Stimulated activated effector memory CD8-positive, alpha-beta T cell treated with anti-CD3 and anti-CD28 coated beads, Interleukin-12 subunit alpha, Interleukin-12 subunit beta, amount 100 ng/mL, for 72 hours (primary cell): ENCODE measurements around the gene PELI2.

ENCODE experiments used
- ATAC-seq: fragments of 150-1000 bp; cut with Tn5 transposase; 2 replicates; pipeline ENCODE4 v1.10.0; 2021
- DNase-seq, 2 donors: peaks; one replicate each; pipeline ENCODE4 v3.0.0; 2021 to 2022; ENCODE audit warnings: low spot score in 2 of 2
- H3K27ac Mint-ChIP-seq: one replicate; pipeline ENCODE4 v1.8.0; 2022; ENCODE audit warnings: mild to moderate bottlenecking, mixed read lengths
- H3K36me3 Mint-ChIP-seq: one replicate; pipeline ENCODE4 v1.8.0; 2022; ENCODE audit warnings: mild to moderate bottlenecking, mixed read lengths
- H3K4me1 Mint-ChIP-seq: one replicate; pipeline ENCODE4 v1.8.0; 2022; ENCODE audit warnings: mixed read lengths
- H3K4me3 Mint-ChIP-seq: one replicate; pipeline ENCODE4 v1.8.0; 2022; ENCODE audit warnings: mild to moderate bottlenecking, mixed read lengths
- H3K9me3 Mint-ChIP-seq: one replicate; pipeline ENCODE4 v1.8.0; 2022; ENCODE audit warnings: mixed read lengths

PELI2 gene

GRCh38 chr14:56108057-56108456 is 10.2 kb upstream of the PELI2 start:
- no peaks in the 10 kb centered on the region for H3K4me1 Mint-ChIP-seq
- no peaks in the 10 kb centered on the region for H3K36me3 Mint-ChIP-seq
- ATAC-seq (no peak), DNase-seq (no peak)
- H3K4me3 Mint-ChIP-seq: no peak overlapping the region
- H3K9me3 Mint-ChIP-seq: no peaks in the 10 kb centered on the region
- H3K27ac Mint-ChIP-seq: no peak overlapping the region

GRCh38 chr14:56112781-56113180 is 5.4 kb upstream of the PELI2 start:
- Mint-ChIP-seq H3K4me1 (peaks cover 11% of the 10 kb centered on the region), H3K4me3 (no peak overlapping the region), H3K9me3 (no peaks in the 10 kb centered on the region), H3K36me3 (peaks cover 4% of the 10 kb centered on the region), H3K27ac (no peak overlapping the region)
- DNase-seq: no peak
- ATAC-seq: no peak

DNA sequence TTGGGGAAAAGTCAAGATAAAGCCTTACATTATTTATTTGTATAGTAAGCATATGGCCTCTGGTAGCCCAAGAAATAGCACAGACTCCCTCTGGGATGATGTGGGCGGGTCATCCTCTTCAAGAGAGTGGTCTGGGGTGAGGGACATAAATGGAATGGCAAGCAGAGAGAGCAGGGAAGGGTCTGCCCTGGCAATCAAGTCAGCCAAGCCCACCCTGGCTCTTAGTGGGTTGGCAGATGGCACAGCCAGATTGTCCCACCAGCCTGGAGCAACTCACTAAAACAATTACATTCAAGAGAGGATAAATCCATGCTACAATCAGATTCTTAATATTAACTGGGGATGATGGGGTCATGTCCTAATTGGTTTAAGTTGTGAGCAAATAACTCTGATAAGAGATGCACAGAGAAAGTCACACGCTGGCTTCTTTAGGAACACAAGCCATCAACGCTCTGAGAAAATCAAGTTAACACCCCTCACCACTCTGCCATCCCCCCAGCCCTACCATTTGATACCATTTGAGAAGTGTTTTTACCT is 2.8 kb upstream of the PELI2 start:
- Mint-ChIP-seq H3K9me3 (no peaks in the 10 kb centered on the region), H3K4me3 (no peak overlapping the region), H3K27ac (no peak overlapping the region), H3K36me3 (peaks cover 7% of the 10 kb centered on the region), H3K4me1 (peaks cover 23% of the 10 kb centered on the region)
- DNase-seq (no peak), ATAC-seq (no peak)

GRCh38 chr14:56115976-56116893 is 2.0 kb upstream of the PELI2 start:
- Mint-ChIP-seq H3K9me3 (no peaks in the 10 kb centered on the region), H3K4me3 (no peak overlapping the region), H3K4me1 (peaks cover 31% of the 10 kb centered on the region), H3K27ac (no peak overlapping the region), H3K36me3 (peaks cover 7% of the 10 kb centered on the region)
- peak; percentile 1 for ATAC-seq
- DNase-seq: no peak

- Mint-ChIP-seq H3K4me3 (peak overlapping the region; percentile 88), H3K4me1 (peaks cover 38% of the 10 kb centered on the region), H3K9me3 (no peaks in the 10 kb centered on the region), H3K36me3 (peaks cover 7% of the 10 kb centered on the region), H3K27ac (no peak overlapping the region)
- DNase-seq (peak; percentile 38 to 57), ATAC-seq (peak; percentile 61)
Measured at GRCh38 chr14:56118611-56119181, 485 bp downstream of the PELI2 start.

DNA sequence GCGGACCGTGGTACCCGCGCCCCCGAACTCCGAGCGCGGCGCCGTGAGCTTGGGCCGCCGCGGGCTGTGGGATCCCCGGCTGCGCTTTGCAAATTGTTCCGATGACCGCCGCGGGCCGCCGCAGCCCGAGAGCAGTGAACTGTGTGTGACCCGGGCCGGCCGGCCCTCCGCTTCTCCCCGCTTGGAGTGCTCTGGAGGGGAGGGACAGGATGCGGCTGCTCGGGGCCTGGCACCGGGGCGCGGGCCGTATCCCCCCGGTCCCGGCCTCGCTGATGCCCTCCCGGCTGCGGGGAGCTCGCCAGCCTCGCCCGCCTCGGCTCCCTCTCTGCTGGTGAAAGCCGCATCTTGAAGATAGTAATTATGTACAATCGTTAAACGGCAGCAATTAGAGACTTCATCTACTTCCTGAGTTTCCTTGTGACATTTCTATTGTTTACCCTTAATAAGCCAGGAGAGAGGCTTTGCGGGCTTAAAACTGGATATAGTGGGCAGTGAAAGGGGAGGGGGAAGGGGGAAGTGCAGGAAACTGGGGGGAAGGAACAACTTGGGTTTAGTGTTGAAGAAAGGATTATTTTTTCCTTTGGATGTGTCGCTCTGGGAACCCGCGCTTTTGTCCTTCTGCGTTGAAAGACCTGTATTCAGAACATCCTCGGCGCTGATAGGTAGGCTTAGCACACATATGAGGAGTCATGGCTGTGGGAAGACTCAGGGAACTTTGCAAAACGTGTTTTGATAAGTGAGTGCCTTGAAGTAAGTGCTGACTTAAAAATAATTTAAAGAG is 1.2 kb downstream of the PELI2 start:
- Mint-ChIP-seq H3K9me3 (no peaks in the 10 kb centered on the region), H3K36me3 (peaks cover 7% of the 10 kb centered on the region), H3K4me1 (peaks cover 38% of the 10 kb centered on the region), H3K4me3 (peak overlapping the region; percentile 66), H3K27ac (peak overlapping the region; percentile 34)
- DNase-seq: peak; percentile 16 to 63
- peak; percentile 53 for ATAC-seq

GRCh38 chr14:56120091-56120691 is 2.0 kb downstream of the PELI2 start:
- ATAC-seq (no peak), DNase-seq (no peak)
- Mint-ChIP-seq H3K36me3 (peaks cover 7% of the 10 kb centered on the region), H3K4me3 (peak overlapping the region; percentile 66), H3K9me3 (no peaks in the 10 kb centered on the region), H3K4me1 (peaks cover 45% of the 10 kb centered on the region), H3K27ac (peak overlapping the region; percentile 34)

- H3K4me1 Mint-ChIP-seq: peaks cover 36% of the 10 kb centered on the region
- no peak overlapping the region for H3K27ac Mint-ChIP-seq
- H3K36me3 Mint-ChIP-seq: peaks cover 7% of the 10 kb centered on the region
- ATAC-seq (no peak), DNase-seq (no peak)
- no peak overlapping the region for H3K4me3 Mint-ChIP-seq
- no peaks in the 10 kb centered on the region for H3K9me3 Mint-ChIP-seq
Measured at GRCh38 chr14:56121816-56122215, 3.6 kb downstream of the PELI2 start.

GRCh38 chr14:56122301-56122700 is 4.1 kb downstream of the PELI2 start:
- no peak overlapping the region for H3K27ac Mint-ChIP-seq
- no peak overlapping the region for H3K4me3 Mint-ChIP-seq
- no peaks in the 10 kb centered on the region for H3K9me3 Mint-ChIP-seq
- peaks cover 7% of the 10 kb centered on the region for H3K36me3 Mint-ChIP-seq
- DNase-seq: no peak
- H3K4me1 Mint-ChIP-seq: peaks cover 41% of the 10 kb centered on the region
- ATAC-seq: no peak

DNA sequence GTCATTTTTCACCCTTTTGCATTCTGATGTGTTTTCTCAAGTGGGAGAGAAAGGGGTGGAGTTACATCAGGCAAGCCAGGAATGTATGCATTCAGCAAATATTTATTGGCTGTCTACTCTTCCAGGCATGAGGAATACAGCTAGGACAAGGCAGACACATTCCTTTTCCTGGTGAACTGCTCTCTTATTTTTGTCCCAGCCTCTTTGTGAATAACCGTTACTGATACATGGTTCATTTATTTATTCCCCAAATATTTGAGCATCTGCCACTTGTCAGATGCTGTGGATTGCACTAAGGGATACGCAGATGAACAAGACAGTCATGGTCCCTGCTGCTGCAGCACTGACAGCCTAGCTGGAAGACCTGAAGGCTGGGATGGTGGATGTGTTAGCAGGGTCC is 6.1 kb downstream of the PELI2 start:
- ATAC-seq (no peak), DNase-seq (no peak)
- Mint-ChIP-seq H3K36me3 (no peaks in the 10 kb centered on the region), H3K9me3 (no peaks in the 10 kb centered on the region), H3K4me1 (peaks cover 47% of the 10 kb centered on the region), H3K27ac (no peak overlapping the region), H3K4me3 (no peak overlapping the region)

- no peak for DNase-seq
- H3K4me3 Mint-ChIP-seq: no peak overlapping the region
- no peaks in the 10 kb centered on the region for H3K9me3 Mint-ChIP-seq
- no peak overlapping the region for H3K27ac Mint-ChIP-seq
- peaks cover 41% of the 10 kb centered on the region for H3K4me1 Mint-ChIP-seq
- ATAC-seq: no peak
- no peaks in the 10 kb centered on the region for H3K36me3 Mint-ChIP-seq
Measured at GRCh38 chr14:56125772-56126636, 7.8 kb downstream of the PELI2 start.

GRCh38 chr14:56126637-56126913 is 8.4 kb downstream of the PELI2 start:
- no peak overlapping the region for H3K4me3 Mint-ChIP-seq
- H3K4me1 Mint-ChIP-seq: peaks cover 38% of the 10 kb centered on the region
- no peaks in the 10 kb centered on the region for H3K9me3 Mint-ChIP-seq

GRCh38 chr14:56127156-56127555 is 8.9 kb downstream of the PELI2 start:
- Mint-ChIP-seq H3K27ac (no peak overlapping the region), H3K9me3 (no peaks in the 10 kb centered on the region), H3K36me3 (peaks cover 7% of the 10 kb centered on the region)

More at GRCh38 chr14:56126637-56126913, 8.4 kb downstream of the PELI2 start:
- H3K27ac Mint-ChIP-seq: no peak overlapping the region
- DNase-seq (no peak), ATAC-seq (no peak)
- peaks cover 3% of the 10 kb centered on the region for H3K36me3 Mint-ChIP-seq

DNA sequence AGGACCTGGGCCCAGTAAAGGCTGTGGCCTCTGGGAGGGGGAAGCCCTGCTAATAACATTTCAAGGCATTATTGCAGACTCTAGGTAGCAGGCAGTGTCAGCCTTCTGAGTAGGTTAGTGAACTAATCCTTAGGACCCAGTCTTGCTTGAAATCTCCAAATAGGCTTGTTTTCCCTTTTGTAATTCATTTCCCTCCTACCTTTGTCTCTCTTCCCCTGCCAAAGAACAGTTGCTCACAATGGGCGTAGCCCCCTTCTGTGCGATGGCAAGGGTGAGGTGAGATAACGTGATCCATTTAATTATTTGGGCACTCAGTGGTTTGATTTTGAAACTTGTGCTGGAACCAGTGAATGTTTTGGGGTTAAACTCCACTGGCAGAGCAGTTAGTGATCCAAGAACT is 10.9 kb downstream of the PELI2 start:
- H3K27ac Mint-ChIP-seq: no peak overlapping the region
- no peak overlapping the region for H3K4me3 Mint-ChIP-seq
- DNase-seq: no peak
- no peak for ATAC-seq
- peaks cover 40% of the 10 kb centered on the region for H3K4me1 Mint-ChIP-seq
- H3K36me3 Mint-ChIP-seq: peaks cover 7% of the 10 kb centered on the region
- no peaks in the 10 kb centered on the region for H3K9me3 Mint-ChIP-seq

More at GRCh38 chr14:56127156-56127555, 8.9 kb downstream of the PELI2 start:
- ATAC-seq (no peak), DNase-seq (no peak)
- H3K4me3 Mint-ChIP-seq: no peak overlapping the region
- H3K4me1 Mint-ChIP-seq: peaks cover 35% of the 10 kb centered on the region
